AG04449 (cell line): Measurements from ENCODE around the gene C4BPA.

Experiments used
- CTCF ChIA-PET: fragments of 350-600 bp; formaldehyde crosslinking; extraction: SDS; loops from one replicate; lab custom pipeline; 2021; ENCODE audit warnings: antibody characterized with exemption; lab: Yijun Ruan, JAX
- POLR2A ChIA-PET: fragments of 400-600, 350-600 bp; formaldehyde crosslinking; extraction: SDS; loops from one replicate; lab custom pipeline; 2020; ENCODE audit warnings: antibody characterized with exemption, inconsistent platforms; lab: Yijun Ruan, JAX
- DNase-seq: peaks from one replicate; pipeline ENCODE4 v3.0.0-alpha.2; 2010; ENCODE audit warnings: low read depth, low spot score
- H3K4me3 ChIP-seq: 2 replicates; pipeline ENCODE4 v1.5.1; 2011; ENCODE audit warnings: low read depth, mild to moderate bottlenecking, control low read depth, low read length
- CTCF ChIP-seq: IDR thresholded peaks from one replicate; pipeline ENCODE4 v1.5.1; 2011; ENCODE audit warnings: mild to moderate bottlenecking, moderate library complexity, low read length, control low read depth, inconsistent platforms; ENCODE audit not compliant: insufficient read depth; ENCODE audit errors: missing control alignments

Gene C4BPA

GRCh38 chr1:207073906-207074820 is 29.9 kb upstream of the C4BPA start:
- TF ChIP-seq CTCF, result no peak
- DNase-seq, result no peak
- ChIA-PET CTCF (interaction anchor here (0.7 to 3.5 kb wide), 8 partner anchors 16 to 546 kb away, joined by 3 to 17 read pairs (median 4); no protein-coding TSS in a partner anchor), POLR2A (no interaction called here)
- H3K4me3 ChIP-seq, result no peak overlapping the region

GRCh38 chr1:207076181-207076955 is 27.7 kb upstream of the C4BPA start:
- ChIA-PET CTCF (interaction anchor here (0.9 to 3.5 kb wide), 10 partner anchors 8 to 329 kb away, joined by 3 to 17 read pairs (median 4); partner anchors contain the start of gene PFKFB2), POLR2A (no interaction called here)
- TF ChIP-seq CTCF, result no peak
- no peak overlapping the region for H3K4me3 ChIP-seq
- no peak for DNase-seq

- no peak for TF ChIP-seq CTCF
- DNase-seq, result no peak
- POLR2A ChIA-PET, result no interaction called here
- no peak overlapping the region for H3K4me3 ChIP-seq
- CTCF ChIA-PET, result interaction anchor here (0.9 to 3.0 kb wide), 7 partner anchors 16 to 328 kb away, joined by 3 to 9 read pairs (median 4); partner anchors contain the start of gene PFKFB2
Observed at GRCh38 chr1:207077012-207077411, 27.0 kb upstream of the C4BPA start.

- DNase-seq, result peak; percentile 23
- POLR2A ChIA-PET, result no interaction called here
- no peak overlapping the region for H3K4me3 ChIP-seq
- CTCF ChIA-PET, result interaction anchor here (0.6 to 3.4 kb wide), 25 partner anchors 8 to 343 kb away, joined by 3 to 14 read pairs (median 4); partner anchors contain the start of genes C4BPB and PFKFB2
- TF ChIP-seq CTCF, result peak; percentile 86
Observed at GRCh38 chr1:207077470-207078377, 26.3 kb upstream of the C4BPA start.

GRCh38 chr1:207078578-207079132 is 25.4 kb upstream of the C4BPA start:
- ChIA-PET CTCF (interaction anchor here (0.6 to 3.4 kb wide), 24 partner anchors 7 to 424 kb away, joined by 3 to 14 read pairs (median 3); partner anchors contain the start of genes C4BPB and PFKFB2), POLR2A (no interaction called here)
- TF ChIP-seq CTCF, result no peak
- no peak for DNase-seq
- H3K4me3 ChIP-seq, result no peak overlapping the region
